Gastroesophageal sphincter (tissue), 4 donors: ENCODE data around the gene GLRX5. TPM values are rescaled to one million over a fixed set of nuclear protein-coding genes. Genes with fewer than 3 reads are reported as not detected.
A peak's percentile ranks its signal among the peaks of the same experiment; 100 is the strongest.

Experiments used
- ATAC-seq: fragments of 150-250 bp; one replicate; pipeline ENCODE4 v1.9.1; 2016; ENCODE audit warnings: mild to moderate bottlenecking, moderate library complexity
- H3K27ac ChIP-seq, 4 donors: fragments of 200-600 bp; sonication (generic) in 3 of 4; 1 replicate in 3 of 4; 2 replicates in 1 of 4; pipeline ENCODE4 v1.5.1; 2016 to 2019
- H3K27me3 ChIP-seq: fragments of 200-600 bp; sonication (generic); one replicate; pipeline ENCODE4 v1.5.1; 2019
- H3K36me3 ChIP-seq, 2 donors: fragments of 200-600 bp; sonication (generic); one replicate each; pipeline ENCODE4 v1.5.1; 2019; ENCODE audit warnings: control low read depth in 1 of 2
- H3K4me1 ChIP-seq, 3 donors: fragments of 200-600 bp; sonication (generic); 1 replicate in 2 of 3; 2 replicates in 1 of 3; pipeline ENCODE4 v1.5.1; 2016 to 2019; ENCODE audit warnings: control low read depth in 2 of 3
- H3K4me3 ChIP-seq, 2 donors: fragments of 200-600 bp; sonication (generic); one replicate each; pipeline ENCODE4 v1.5.1; 2019; ENCODE audit warnings: mild to moderate bottlenecking in 1 of 2, moderate library complexity in 1 of 2
- H3K9me3 ChIP-seq, 3 donors: fragments of 200-600 bp; sonication (generic); one replicate each; pipeline ENCODE4 v1.5.1; 2017 to 2019; ENCODE audit warnings: control low read depth in 2 of 3
- CTCF ChIP-seq, 4 experiments: fragments of 200-600 bp in 2 of 4; fragments of 450-650 bp in 2 of 4; sonication (generic) in 1 of 4; IDR thresholded peaks; one replicate each; pipeline ENCODE4 v1.5.1; 2017 to 2019; ENCODE audit warnings: antibody characterized with exemption in 4 of 4, mild to moderate bottlenecking in 2 of 4, moderate library complexity in 2 of 4
- EP300 ChIP-seq: sonication (generic); formaldehyde crosslinking; IDR thresholded peaks from one replicate; pipeline ENCODE4 v1.6.1; 2017; ENCODE audit warnings: antibody characterized with exemption, mild to moderate bottlenecking
- POLR2A ChIP-seq, 2 donors: fragments of 450-650 bp; IDR thresholded peaks; one replicate each; pipeline ENCODE4 v1.6.1; 2017; ENCODE audit warnings: antibody characterized with exemption in 2 of 2, mild to moderate bottlenecking in 2 of 2, moderate library complexity in 1 of 2
- POLR2AphosphoS5 ChIP-seq: sonication (generic); formaldehyde crosslinking; IDR thresholded peaks from one replicate; pipeline ENCODE4 v1.6.1; 2017; ENCODE audit warnings: antibody characterized with exemption
- WGBS, 2 donors: methylation state at CpG; one replicate each; pipeline ENCODE4 v1.1.5; 2018; ENCODE audit warnings: low coverage in 1 of 2; 5-methylcytosine and 5-hydroxymethylcytosine counted together
- total RNA-seq, 4 donors: library from RNA; depleted of rRNA; stranded (reverse); fragments of >200 nt; gene quantifications; one replicate each; pipeline ENCODE4 v1.1.0, GENCODE V29; 2016

GLRX5 gene
- total RNA-seq, 4 donors from 2014 or later = 30.5 to 50.5 (median 33.3) TPM

GRCh38 chr14:95502381-95502950 is 32.4 kb upstream of the GLRX5 start:
- Histone ChIP-seq H3K27me3 (no peaks in the 10 kb centered on the region), H3K9me3 (no peaks in the 10 kb centered on the region), H3K4me3 (no peak overlapping the region), H3K4me1 (peaks cover 0 to 89% (median 34%) of the 10 kb centered on the region in 3 donors), H3K27ac (peak overlapping the region in 2 of 4 donors; percentile 21 to 54), H3K36me3 (peaks cover 0 to 6% of the 10 kb centered on the region in 2 donors)
- TF ChIP-seq POLR2AphosphoS5 (no peak), POLR2A (IDR thresholded peaks at IDR 0.05) (no peak), EP300 (no peak), CTCF (IDR thresholded peaks at IDR 0.05) (no peak)
- ATAC-seq = no peak
- 96 to 100% methylated on average over 2 to 4 of the region's 14 CpGs for whole genome bisulfite sequencing, 2 donors

GRCh38 chr14:95503365-95504134 is 31.3 kb upstream of the GLRX5 start:
- peaks cover 0 to 89% (median 39%) of the 10 kb centered on the region in 3 donors for H3K4me1 ChIP-seq
- H3K36me3 ChIP-seq = peaks cover 0 to 6% of the 10 kb centered on the region in 2 donors
- 81 to 91% methylated on average over 5 of the region's 8 CpGs for whole genome bisulfite sequencing, 2 donors
- H3K4me3 ChIP-seq = no peak overlapping the region
- no peaks in the 10 kb centered on the region for H3K9me3 ChIP-seq
- no peak overlapping the region for H3K27ac ChIP-seq
- TF ChIP-seq CTCF (IDR thresholded peaks at IDR 0.05) (no peak), POLR2AphosphoS5 (no peak), EP300 (no peak), POLR2A (IDR thresholded peaks at IDR 0.05) (no peak)
- H3K27me3 ChIP-seq = no peaks in the 10 kb centered on the region
- ATAC-seq = no peak

- H3K4me1 ChIP-seq = peaks cover 0 to 89% (median 41%) of the 10 kb centered on the region in 3 donors
- H3K36me3 ChIP-seq = peaks cover 0 to 6% of the 10 kb centered on the region in 2 donors
- H3K9me3 ChIP-seq = no peaks in the 10 kb centered on the region
- peak overlapping the region in 3 of 4 donors; percentile 3 to 37 (median 26) for H3K27ac ChIP-seq
- H3K4me3 ChIP-seq = no peak overlapping the region
- ATAC-seq = no peak
- peaks cover 8% of the 10 kb centered on the region for H3K27me3 ChIP-seq
- WGBS, 2 donors = 58 to 59% methylated on average over 3 to 6 of the region's 6 CpGs
- TF ChIP-seq EP300 = no peak
- no peak for TF ChIP-seq POLR2AphosphoS5
- no peak for TF ChIP-seq CTCF (IDR thresholded peaks at IDR 0.05)
- no peak for TF ChIP-seq POLR2A (IDR thresholded peaks at IDR 0.05)
Observed at GRCh38 chr14:95504135-95505029, 30.5 kb upstream of the GLRX5 start.

- peak overlapping the region in 3 of 4 donors; percentile 3 to 37 (median 26) for H3K27ac ChIP-seq
- WGBS, 2 donors = 85 to 94% methylated on average over 3 to 5 of the region's 17 CpGs
- TF ChIP-seq EP300 (no peak), POLR2A (IDR thresholded peaks at IDR 0.05) (no peak), CTCF (IDR thresholded peaks at IDR 0.05) (no peak), POLR2AphosphoS5 (no peak)
Observed at GRCh38 chr14:95505030-95505589, 29.7 kb upstream of the GLRX5 start.

More at GRCh38 chr14:95505030-95505589, 29.7 kb upstream of the GLRX5 start:
- H3K9me3 ChIP-seq = no peaks in the 10 kb centered on the region
- H3K27me3 ChIP-seq = peaks cover 14% of the 10 kb centered on the region
- peaks cover 0 to 88% (median 42%) of the 10 kb centered on the region in 3 donors for H3K4me1 ChIP-seq
- H3K36me3 ChIP-seq = peaks cover 0 to 10% of the 10 kb centered on the region in 2 donors
- H3K4me3 ChIP-seq = no peak overlapping the region
- no peak for ATAC-seq
